ENCODE results near the gene CHAT.

CHAT gene

DNA sequence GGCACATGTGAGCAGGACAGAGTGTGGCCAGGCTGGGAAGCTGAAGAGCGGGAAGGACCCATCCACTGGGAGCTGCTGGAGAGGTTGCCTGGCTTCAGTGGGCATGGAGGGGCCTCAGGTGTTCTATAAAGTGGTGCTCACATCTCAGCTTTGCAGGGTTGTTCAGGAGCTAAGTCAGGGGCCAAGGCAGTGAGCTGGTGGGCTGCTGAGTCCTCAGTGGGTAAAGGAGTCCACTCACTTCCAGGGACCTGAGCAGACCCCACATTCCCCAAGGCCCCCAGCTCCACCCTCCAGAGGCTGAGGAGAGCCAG, 36.8 kb downstream of the CHAT start:
- no peak for DNase-seq (ENCODE audit: low spot score)
- TF ChIP-seq, protein P1, sequence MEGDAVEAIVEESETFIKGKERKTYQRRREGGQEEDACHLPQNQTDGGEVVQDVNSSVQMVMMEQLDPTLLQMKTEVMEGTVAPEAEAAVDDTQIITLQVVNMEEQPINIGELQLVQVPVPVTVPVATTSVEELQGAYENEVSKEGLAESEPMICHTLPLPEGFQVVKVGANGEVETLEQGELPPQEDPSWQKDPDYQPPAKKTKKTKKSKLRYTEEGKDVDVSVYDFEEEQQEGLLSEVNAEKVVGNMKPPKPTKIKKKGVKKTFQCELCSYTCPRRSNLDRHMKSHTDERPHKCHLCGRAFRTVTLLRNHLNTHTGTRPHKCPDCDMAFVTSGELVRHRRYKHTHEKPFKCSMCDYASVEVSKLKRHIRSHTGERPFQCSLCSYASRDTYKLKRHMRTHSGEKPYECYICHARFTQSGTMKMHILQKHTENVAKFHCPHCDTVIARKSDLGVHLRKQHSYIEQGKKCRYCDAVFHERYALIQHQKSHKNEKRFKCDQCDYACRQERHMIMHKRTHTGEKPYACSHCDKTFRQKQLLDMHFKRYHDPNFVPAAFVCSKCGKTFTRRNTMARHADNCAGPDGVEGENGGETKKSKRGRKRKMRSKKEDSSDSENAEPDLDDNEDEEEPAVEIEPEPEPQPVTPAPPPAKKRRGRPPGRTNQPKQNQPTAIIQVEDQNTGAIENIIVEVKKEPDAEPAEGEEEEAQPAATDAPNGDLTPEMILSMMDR (IDR thresholded peaks at IDR 0.05; ENCODE audit: extremely low read depth, missing control alignments): no peak

DNA sequence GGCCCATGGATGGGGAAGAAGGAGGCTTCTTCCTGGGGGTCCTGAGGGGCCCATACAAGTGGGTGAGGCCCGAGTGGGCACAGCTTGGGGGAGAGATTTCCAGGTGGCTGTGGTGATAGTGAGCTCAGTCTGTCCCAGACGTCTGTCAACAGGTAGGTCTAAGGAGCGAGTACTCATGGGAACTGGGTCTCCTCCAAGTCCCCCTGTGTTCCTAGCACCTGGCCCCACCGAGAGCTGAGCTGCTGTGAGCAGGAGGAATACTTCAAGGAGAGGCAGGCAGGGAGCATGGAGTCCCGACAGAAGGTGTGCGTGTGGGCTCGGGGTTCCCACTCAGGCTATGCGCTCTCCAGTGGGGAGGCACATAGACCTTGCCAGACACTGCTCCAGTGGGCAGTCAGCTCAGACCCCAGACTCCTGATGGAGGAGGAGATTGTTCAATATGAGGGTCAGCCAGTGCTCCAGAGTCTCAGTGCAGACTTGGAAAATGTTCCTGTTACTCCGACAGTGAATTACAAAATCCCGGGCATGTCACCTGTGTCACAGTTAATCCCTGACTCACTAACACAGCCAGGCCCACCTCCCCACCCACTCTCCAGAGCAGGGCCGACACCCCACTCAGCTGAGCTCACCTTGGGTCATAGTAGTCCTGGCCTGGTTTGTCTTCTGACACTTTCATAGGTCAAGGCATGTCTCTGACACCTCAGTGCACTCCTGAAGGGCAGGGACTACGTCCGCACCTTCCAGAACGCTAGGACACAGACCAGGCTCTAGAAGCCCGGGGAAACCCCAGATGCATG, 37.4 kb downstream of the CHAT start:
- TF ChIP-seq, protein P1 (IDR thresholded peaks at IDR 0.05; ENCODE audit: extremely low read depth, missing control alignments): no peak
- DNase-seq (ENCODE audit: low spot score): no peak

DNA sequence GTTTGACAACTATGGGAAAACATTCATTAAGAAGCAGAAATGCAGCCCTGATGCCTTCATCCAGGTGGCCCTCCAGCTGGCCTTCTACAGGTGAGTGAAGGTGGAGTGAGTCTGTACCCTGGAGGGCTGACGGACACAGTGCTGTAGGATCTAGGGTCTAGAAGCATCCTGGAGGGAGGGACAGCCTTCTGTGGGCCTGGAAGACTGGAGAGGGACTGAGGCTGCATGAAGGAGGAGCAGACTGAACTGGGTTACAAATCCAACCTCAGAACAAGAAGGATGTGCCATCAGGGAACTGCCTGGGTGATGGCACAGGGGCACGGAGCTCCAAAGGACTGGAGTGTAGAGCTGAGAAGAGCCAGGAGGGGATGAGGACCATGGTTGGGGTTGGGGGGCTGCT, 38.1 kb downstream of the CHAT start:
- no peak for DNase-seq (ENCODE audit: low spot score)
- TF ChIP-seq, protein P1 (IDR thresholded peaks at IDR 0.05; ENCODE audit: extremely low read depth, missing control alignments): no peak

DNA sequence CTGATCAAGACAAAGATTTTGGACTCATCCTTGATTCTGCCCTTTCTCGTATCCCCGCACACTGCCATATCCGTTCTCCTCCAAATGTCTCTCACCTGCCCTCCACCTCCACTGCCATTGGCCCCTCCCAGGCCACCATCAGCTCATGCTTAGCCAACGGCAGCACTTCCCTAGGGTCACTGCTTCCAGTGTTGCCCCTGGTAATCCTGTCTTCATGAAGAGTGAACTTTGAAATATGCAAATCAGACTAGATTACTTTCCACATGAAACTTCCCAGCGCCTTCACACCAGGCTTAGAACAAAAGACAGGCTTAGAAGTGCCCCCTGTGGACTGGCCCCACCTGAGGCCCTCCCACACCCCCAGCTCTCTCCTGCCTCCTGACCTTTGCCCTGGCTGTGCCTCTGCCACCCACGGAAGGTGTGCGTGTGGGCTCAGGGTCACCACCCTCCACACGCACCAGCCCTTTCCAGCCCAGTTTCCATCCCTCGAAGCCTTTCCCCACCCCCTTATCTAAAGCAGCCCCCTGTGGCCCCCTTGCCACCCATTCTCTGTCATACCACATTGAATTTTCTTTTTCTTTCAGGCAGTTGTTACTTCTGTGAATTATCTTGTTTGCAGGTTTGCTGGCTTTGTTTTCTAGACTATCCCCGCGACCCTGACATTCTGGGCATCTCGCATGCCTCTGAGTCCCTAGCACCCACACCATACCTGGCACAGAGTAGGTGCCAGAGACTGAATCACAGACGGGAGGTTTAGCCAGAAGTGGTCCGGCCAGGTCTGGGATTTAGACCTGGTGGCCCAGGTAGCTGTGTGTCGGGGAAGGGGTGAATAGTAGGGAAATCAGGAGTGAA, 38.8 kb downstream of the CHAT start:
- TF ChIP-seq, protein P1 (IDR thresholded peaks at IDR 0.05; ENCODE audit: extremely low read depth, missing control alignments): no peak
- no peak for DNase-seq (ENCODE audit: low spot score)

DNA sequence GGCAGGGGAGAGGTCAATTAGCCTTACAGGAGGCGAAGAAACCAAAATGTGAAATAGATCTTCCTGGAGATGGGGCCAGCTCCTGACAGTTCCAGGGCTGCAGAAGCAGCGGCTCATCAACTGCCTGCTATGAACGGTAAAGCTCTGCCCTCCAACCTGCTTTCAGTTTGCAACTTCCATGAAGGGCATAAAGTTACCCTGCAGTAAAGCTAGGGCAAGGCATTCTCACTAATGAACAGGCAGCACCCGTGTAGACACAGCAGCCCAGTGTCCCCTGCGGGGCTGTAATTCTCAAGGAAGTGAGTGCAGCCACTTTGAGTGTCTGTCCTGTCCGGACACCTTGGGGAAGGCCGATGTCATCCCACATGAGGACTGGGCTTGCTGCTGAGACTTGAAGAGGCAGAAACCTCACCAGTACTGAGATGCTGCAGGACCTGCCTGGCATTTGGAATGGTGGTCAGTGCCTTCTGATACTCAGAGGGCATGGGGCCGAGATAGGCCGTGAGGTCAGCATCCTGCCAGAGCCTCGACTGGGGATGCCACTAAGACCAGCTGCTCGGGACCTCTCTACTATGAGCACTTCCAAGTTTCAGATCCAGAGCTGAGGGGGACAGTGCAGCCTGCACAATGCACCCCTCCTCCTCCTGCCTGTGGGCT, 39.6 kb downstream of the CHAT start:
- TF ChIP-seq, protein P1 (IDR thresholded peaks at IDR 0.05; ENCODE audit: extremely low read depth, missing control alignments): no peak
- DNase-seq (ENCODE audit: low spot score): no peak

DNA sequence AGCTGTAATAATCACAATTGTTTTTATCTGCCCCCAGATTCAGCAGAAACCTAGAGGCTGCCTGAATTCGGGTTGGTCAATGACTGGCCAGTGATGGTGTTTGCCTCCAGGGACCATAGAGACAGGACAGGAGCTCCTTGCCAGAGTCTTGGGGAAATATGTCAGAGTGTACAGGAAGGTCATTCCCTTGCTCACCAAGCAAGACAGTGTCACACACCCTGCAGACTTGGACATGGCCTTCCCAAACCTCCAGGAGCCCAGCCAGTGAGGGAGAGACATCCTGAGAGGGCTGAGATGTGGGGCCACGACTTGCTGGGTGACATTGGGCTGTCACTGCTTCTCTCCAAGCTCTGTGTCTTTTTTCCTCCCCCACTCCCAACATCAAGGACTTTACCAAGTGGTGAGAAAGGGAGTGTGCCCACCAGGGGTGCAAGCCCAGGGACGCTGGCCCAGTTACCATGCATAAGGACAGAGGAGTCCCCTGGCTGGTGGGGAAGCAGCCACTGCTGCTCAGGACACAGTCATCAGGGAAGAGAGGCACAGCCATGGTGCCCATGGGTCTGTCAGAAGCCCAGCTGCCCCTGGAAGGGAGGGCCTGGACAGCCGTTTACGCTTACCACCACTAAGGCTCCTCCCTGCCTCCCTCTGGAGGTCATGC, 40.3 kb downstream of the CHAT start:
- no peak for DNase-seq (ENCODE audit: low spot score)
- TF ChIP-seq, protein P1 (IDR thresholded peaks at IDR 0.05; ENCODE audit: extremely low read depth, missing control alignments): no peak
